SK-N-SH (cell line): ENCODE data around the gene KCNA1. TPM values are rescaled to one million over a fixed set of nuclear protein-coding genes. Genes with fewer than 3 reads are reported as not detected.

Experiments used
- CTCF ChIA-PET: fragments of 300-600, 350-600 bp; formaldehyde crosslinking; extraction: SDS; loops from one replicate; lab custom pipeline; 2021; lab: Yijun Ruan, JAX
- POLR2A ChIA-PET: fragments of 350-600 bp; sonication (Branson Sonifier 250); formaldehyde crosslinking; extraction: SDS; loops from one replicate; lab custom pipeline; 2020; ENCODE audit warnings: antibody characterized with exemption, inconsistent platforms; lab: Yijun Ruan, JAX
- DNase-seq: peaks from one replicate; pipeline ENCODE4 v3.0.0; 2012
- H2AFZ ChIP-seq: fragments of 200-600 bp; sonication (generic); 2 replicates; pipeline ENCODE4 v1.8.1; 2016; ENCODE audit warnings: antibody characterized with exemption, mild to moderate bottlenecking, low read depth
- H3F3A ChIP-seq: fragments of 200-600 bp; sonication (generic); replicated peaks from 2 replicates; pipeline ENCODE3; 2016; ENCODE audit warnings: antibody characterized with exemption, mild to moderate bottlenecking; ENCODE audit not compliant: insufficient read depth
- H3K27ac ChIP-seq, 2 experiments: fragments of 200-500 bp in 1 of 2; fragments of 200-600 bp in 1 of 2; sonication (Bioruptor generic) in 1 of 2; sonication (generic), shearing (Covaris generic) in 1 of 2; 2 replicates each; pipeline versions ENCODE4 v1.5.1 to v1.6.1; 2014 to 2016; ENCODE audit warnings: low read depth in 2 of 2, inconsistent platforms in 1 of 2, low read length in 1 of 2, mild to moderate bottlenecking in 1 of 2, mixed read lengths in 1 of 2
- H3K27me3 ChIP-seq: fragments of 200-600 bp; sonication (generic), shearing (Covaris generic); 2 replicates; pipeline ENCODE4 v1.6.1; 2016; ENCODE audit warnings: mixed run types; ENCODE audit not compliant: insufficient read depth
- H3K36me3 ChIP-seq, 2 experiments: fragments of 200-500 bp in 1 of 2; fragments of 200-600 bp in 1 of 2; sonication (Bioruptor generic) in 1 of 2; sonication (generic) in 1 of 2; replicated peaks in 1 of 2; 2 replicates each; pipeline versions ENCODE3 to v1.5.1; 2014 to 2016; ENCODE audit warnings: low read length in 1 of 2, mild to moderate bottlenecking in 1 of 2; ENCODE audit not compliant: insufficient read depth in 2 of 2, control insufficient read depth in 1 of 2
- H3K4me1 ChIP-seq, 2 experiments: fragments of 200-500 bp in 1 of 2; fragments of 200-600 bp in 1 of 2; sonication (Bioruptor generic) in 1 of 2; sonication (generic), shearing (Covaris generic) in 1 of 2; 2 replicates each; pipeline versions ENCODE4 v1.5.1 to v1.6.1; 2014 to 2016; ENCODE audit warnings: low read depth in 1 of 2, low read length in 1 of 2, mixed run types in 1 of 2; ENCODE audit not compliant: insufficient read depth in 2 of 2, control insufficient read depth in 1 of 2
- H3K4me2 ChIP-seq: fragments of 200-600 bp; sonication (generic), shearing (Covaris generic); 2 replicates; pipeline ENCODE4 v1.6.1; 2017; ENCODE audit warnings: mixed run types
- H3K4me3 ChIP-seq, 2 experiments: fragments of 200-500 bp in 1 of 2; fragments of 200-600 bp in 1 of 2; sonication (Bioruptor generic) in 1 of 2; sonication (generic), shearing (Covaris generic) in 1 of 2; 2 replicates each; pipeline versions ENCODE4 v1.5.1 to v1.8.1; 2014 to 2016; ENCODE audit warnings: low read depth in 2 of 2, inconsistent platforms in 1 of 2, low read length in 1 of 2, mild to moderate bottlenecking in 1 of 2, mixed read lengths in 1 of 2, moderate library complexity in 1 of 2
- H3K79me2 ChIP-seq: fragments of 200-600 bp; sonication (generic); 2 replicates; pipeline ENCODE4 v1.8.1; 2017; ENCODE audit warnings: mild to moderate bottlenecking; ENCODE audit not compliant: insufficient read depth
- H3K9ac ChIP-seq: fragments of 200-600 bp; sonication (generic); 2 replicates; pipeline ENCODE4 v1.6.1; 2017; ENCODE audit warnings: mixed run types
- H3K9me2 ChIP-seq: fragments of 200-600 bp; sonication (generic); 2 replicates; pipeline ENCODE4 v1.6.1; 2017; ENCODE audit warnings: mixed run types
- H3K9me3 ChIP-seq: fragments of 200-600 bp; sonication (generic); 2 replicates; pipeline ENCODE4 v1.6.1; 2017; ENCODE audit warnings: mixed run types, mild to moderate bottlenecking, moderate library complexity
- H4K20me1 ChIP-seq: fragments of 200-600 bp; sonication (generic); 2 replicates; pipeline ENCODE4 v1.6.1; 2017; ENCODE audit warnings: mild to moderate bottlenecking, mixed run types; ENCODE audit not compliant: insufficient read depth
- CTCF ChIP-seq: fragments of 200-600 bp; sonication (generic); IDR thresholded peaks from 2 replicates; pipeline ENCODE4 v1.6.1; 2017; ENCODE audit warnings: antibody characterized with exemption, mild to moderate bottlenecking, moderate library complexity
- FOXM1 ChIP-seq: IDR thresholded peaks from 2 replicates; pipeline ENCODE4 v1.4.0; 2012; ENCODE audit warnings: low read depth, mild to moderate bottlenecking
- GATA2 ChIP-seq: sonication (generic); formaldehyde crosslinking; IDR thresholded peaks from 2 replicates; pipeline ENCODE4 v1.5.0; 2020; ENCODE audit warnings: mild to moderate bottlenecking, missing genetic modification reagents
- JUND ChIP-seq: IDR thresholded peaks from 2 replicates; pipeline ENCODE4 v1.4.0; 2012
- MAX ChIP-seq: IDR thresholded peaks from 2 replicates; pipeline ENCODE4 v1.4.0; 2012; ENCODE audit warnings: low read depth
- MEF2A ChIP-seq: IDR thresholded peaks from 2 replicates; pipeline ENCODE4 v1.4.0; 2012; ENCODE audit warnings: low read depth, borderline replicate concordance
- NRF1 ChIP-seq: IDR thresholded peaks from 2 replicates; pipeline ENCODE4 v1.6.1; 2012; ENCODE audit warnings: low read depth, mild to moderate bottlenecking, low read length
- POLR2AphosphoS5 ChIP-seq: IDR thresholded peaks from 2 replicates; pipeline ENCODE4 v1.6.1; 2012; ENCODE audit warnings: low read depth, low read length
- REST ChIP-seq: IDR thresholded peaks from 2 replicates; pipeline ENCODE4 v1.6.1; 2012; ENCODE audit warnings: mild to moderate bottlenecking, low read depth, low read length, moderate library complexity
- SIN3A ChIP-seq: IDR thresholded peaks from 2 replicates; pipeline ENCODE4 v1.6.1; 2012; ENCODE audit warnings: low read depth, mild to moderate bottlenecking, low read length, moderate library complexity, borderline replicate concordance
- SMC3 ChIP-seq: IDR thresholded peaks from 2 replicates; pipeline ENCODE4 v1.6.1; 2012; ENCODE audit warnings: low read depth, low read length, improper control_type of control experiment
- TCF12 ChIP-seq: IDR thresholded peaks from 2 replicates; pipeline ENCODE4 v1.4.0; 2012
- USF2 ChIP-seq: fragments of 150-350 bp; IDR thresholded peaks from 2 replicates; pipeline ENCODE4 v1.6.1; 2017; ENCODE audit warnings: antibody characterized with exemption, low read length, low read depth, borderline replicate concordance
- WGBS: methylation state at CpG from one replicate; pipeline ENCODE4 v1.1.6; 2017; ENCODE audit warnings: low lambda C conversion rate; 5-methylcytosine and 5-hydroxymethylcytosine counted together
- polyA plus RNA-seq, 3 experiments: library from polyadenylated mRNA; depleted of rRNA; stranded (reverse); fragments of >200 nt; gene quantifications; 2 replicates each; pipeline ENCODE4 v1.2.3, GENCODE V29; 2012

KCNA1 gene
- polyA plus RNA-seq, 1 of the 3 experiments (the other 2 are of a cell fraction): not detected

GRCh38 chr12:4957761-4958160 lies 48.1 kb downstream of the KCNA1 start:
- no peak for TF ChIP-seq GATA2 (CRISPR knock-in tag)
- no peak for TF ChIP-seq POLR2AphosphoS5
- TF ChIP-seq REST: no peak
- no peak for TF ChIP-seq MEF2A
- no peak for TF ChIP-seq SMC3
- no peak for TF ChIP-seq MAX
- no peaks in the 10 kb centered on the region for H3K36me3 ChIP-seq
- no peaks in the 10 kb centered on the region; the same call in 1 of the 2 replicates for H3K27me3 ChIP-seq
- H3K9ac ChIP-seq: no peak overlapping the region
- POLR2A ChIA-PET: no interaction called here
- no peaks in the 10 kb centered on the region for H4K20me1 ChIP-seq
- H2AFZ ChIP-seq: no peak overlapping the region; the same call in 1 of the 2 replicates
- H3K9me3 ChIP-seq: no peaks in the 10 kb centered on the region
- H3K4me3 ChIP-seq: no peak overlapping the region
- H3K4me1 ChIP-seq: peaks cover 2 to 18% of the 10 kb centered on the region in 2 experiments; a peak in 3 of 4 replicates
- peaks cover 30% of the 10 kb centered on the region for H3F3A ChIP-seq
- H3K27ac ChIP-seq: peak overlapping the region in 1 of 2 experiments; percentile 86; a peak in 2 of 4 replicates
- H3K79me2 ChIP-seq: no peaks in the 10 kb centered on the region
- no peaks in the 10 kb centered on the region for H3K9me2 ChIP-seq
- CTCF ChIA-PET: interaction anchor here (1.9 kb wide), 1 partner anchor 45 kb away, joined by 3 read pairs; no protein-coding TSS in a partner anchor
- no peak for DNase-seq
- no peak overlapping the region for H3K4me2 ChIP-seq
- 32% methylated on average over 5 of the region's 5 CpGs for WGBS

GRCh38 chr12:4958697-4959375 lies 49.1 kb downstream of the KCNA1 start:
- H3K4me1 ChIP-seq: peaks cover 2 to 18% of the 10 kb centered on the region in 2 experiments; a peak in 3 of 4 replicates
- no peak overlapping the region for H2AFZ ChIP-seq
- no peak overlapping the region for H3K9ac ChIP-seq
- H3K9me2 ChIP-seq: no peaks in the 10 kb centered on the region
- no peaks in the 10 kb centered on the region for H3K9me3 ChIP-seq
- no peak for DNase-seq
- no peaks in the 10 kb centered on the region for H4K20me1 ChIP-seq
- H3K36me3 ChIP-seq: no peaks in the 10 kb centered on the region
- H3K4me2 ChIP-seq: peak overlapping the region; percentile 8; the same call in 1 of the 2 replicates
- no peaks in the 10 kb centered on the region for H3K79me2 ChIP-seq
- H3K27ac ChIP-seq: peak overlapping the region in 1 of 2 experiments; percentile 86; a peak in 3 of 4 replicates
- 16% methylated on average over 6 of the region's 6 CpGs for WGBS
- H3K4me3 ChIP-seq: no peak overlapping the region
- ChIA-PET CTCF (no interaction called here), POLR2A (no interaction called here)
- H3F3A ChIP-seq: peaks cover 30% of the 10 kb centered on the region
- no peaks in the 10 kb centered on the region; the same call in 1 of the 2 replicates for H3K27me3 ChIP-seq
- TF ChIP-seq USF2: no peak
- no peak for TF ChIP-seq SIN3A
- TF ChIP-seq TCF12: peak; percentile 63
- no peak for TF ChIP-seq SMC3
- TF ChIP-seq NRF1: no peak
- TF ChIP-seq GATA2 (CRISPR knock-in tag): no peak
- no peak for TF ChIP-seq REST
- 0 out of 2 replicates have a peak, but pooled peaks have one; percentile 51 for TF ChIP-seq JUND
- peak; percentile 44 for TF ChIP-seq CTCF
- no peak for TF ChIP-seq MEF2A
- TF ChIP-seq FOXM1: no peak
